PC-9 (cell line): ENCODE data around the gene ANGPTL7. TPM values are rescaled to one million over a fixed set of nuclear protein-coding genes. Genes with fewer than 3 reads are reported as not detected.

Experiments used
- BruUV-seq: library from RNA; stranded (reverse); fragments of 400-500 nt; replicated peaks from 2 replicates; lab custom pipeline; 2021; lab: Mats Ljungman, UMichigan
- CTCF ChIA-PET: fragments of 300-600 bp; sonication (Branson Sonifier 250); formaldehyde crosslinking; loops from one replicate; lab custom pipeline; 2022; ENCODE audit warnings: antibody characterized with exemption; lab: Charles Lee
- POLR2A ChIA-PET: fragments of 300-600 bp; sonication (Branson Sonifier 250); formaldehyde crosslinking; loops from one replicate; lab custom pipeline; 2022; ENCODE audit warnings: antibody characterized with exemption; ENCODE audit not compliant: unreplicated experiment; lab: Charles Lee
- DNase-seq, 2 experiments: peaks; one replicate each; pipeline versions ENCODE4 v3.0.0 to v3.0.0-alpha.2; 2015 to 2022; ENCODE audit warnings: mixed read lengths in 1 of 2
- H2AFZ ChIP-seq: fragments of 200-600 bp; sonication (generic); 2 replicates; pipeline ENCODE4 v1.8.1; 2017; ENCODE audit warnings: antibody characterized with exemption
- H3F3A ChIP-seq: fragments of 200-600 bp; sonication (generic); 2 replicates; pipeline ENCODE4 v1.8.1; 2017; ENCODE audit warnings: antibody characterized with exemption, mild to moderate bottlenecking, low read depth; ENCODE audit not compliant: insufficient read depth
- H3K27ac ChIP-seq: fragments of 200-600 bp; sonication (generic); 2 replicates; pipeline ENCODE4 v1.6.1; 2016; ENCODE audit warnings: mixed run types
- H3K27me3 ChIP-seq: fragments of 200-600 bp; sonication (generic); 2 replicates; pipeline ENCODE4 v1.6.1; 2016; ENCODE audit warnings: low read depth, mixed run types; ENCODE audit not compliant: insufficient read depth
- H3K36me3 ChIP-seq: fragments of 200-600 bp; sonication (generic); 2 replicates; pipeline ENCODE4 v1.6.1; 2016; ENCODE audit warnings: low read depth, mixed run types
- H3K4me1 ChIP-seq: fragments of 200-600 bp; sonication (generic); replicated peaks from 2 replicates; pipeline ENCODE4 v1.6.1; 2016; ENCODE audit warnings: mixed run types; ENCODE audit not compliant: insufficient read depth
- H3K4me2 ChIP-seq: fragments of 200-600 bp; sonication (generic); 2 replicates; pipeline ENCODE4 v1.6.1; 2017; ENCODE audit warnings: mixed run types
- H3K4me3 ChIP-seq: fragments of 200-600 bp; sonication (generic); 2 replicates; pipeline ENCODE4 v1.6.1; 2016; ENCODE audit warnings: mixed run types
- H3K79me2 ChIP-seq: fragments of 200-600 bp; sonication (generic); 2 replicates; pipeline ENCODE4 v1.6.1; 2017; ENCODE audit warnings: low read depth, mixed run types
- H3K9me2 ChIP-seq: fragments of 200-600 bp; sonication (generic); 2 replicates; pipeline ENCODE4 v1.8.1; 2017; ENCODE audit warnings: mild to moderate bottlenecking; ENCODE audit not compliant: insufficient read depth
- H3K9me3 ChIP-seq: fragments of 200-600 bp; sonication (generic); 2 replicates; pipeline ENCODE4 v1.8.1; 2016; ENCODE audit warnings: low read depth; ENCODE audit not compliant: insufficient read depth
- H4K20me1 ChIP-seq: fragments of 200-600 bp; sonication (generic); 2 replicates; pipeline ENCODE4 v1.8.1; 2017; ENCODE audit not compliant: insufficient read depth
- CTCF ChIP-seq: fragments of 200-600 bp; sonication (generic); conservative IDR thresholded peaks from 2 replicates; pipeline ENCODE4 v1.6.1; 2017; ENCODE audit warnings: mixed run types, antibody characterized with exemption, mild to moderate bottlenecking, moderate library complexity
- EZH2 ChIP-seq: fragments of 200-600 bp; sonication (generic); IDR thresholded peaks from 2 replicates; pipeline ENCODE4 v1.8.0; 2017; ENCODE audit warnings: antibody characterized with exemption, low read depth
- intact Hi-C: fragments of 100-400 bp; cut with micrococcal nuclease; formaldehyde crosslinking; loops from one replicate; pipeline ENCODE4 v1.10.0; 2022; ENCODE audit not compliant: unreplicated experiment
- total RNA-seq: library from RNA; stranded (reverse); gene quantifications from 2 replicates; pipeline ENCODE4 v1.2.3, GENCODE V29; 2021

ANGPTL7 gene
- total RNA-seq, 1 experiment from 2014 or later = not detected

- Histone ChIP-seq H3K27ac (no peak overlapping the region), H3K9me2 (no peaks in the 10 kb centered on the region), H3K4me2 (no peak overlapping the region), H3K36me3 (0 out of 2 replicates have a peak, but pooled peaks cover 5% of the 10 kb centered on the region), H3K4me3 (no peak overlapping the region), H3K9me3 (no peaks in the 10 kb centered on the region), H3F3A (no peaks in the 10 kb centered on the region), H3K79me2 (no peaks in the 10 kb centered on the region), H3K27me3 (no peaks in the 10 kb centered on the region), H3K4me1 (no peaks in the 10 kb centered on the region), H4K20me1 (no peaks in the 10 kb centered on the region), H2AFZ (no peak overlapping the region)
- POLR2A ChIA-PET = interaction anchor here (0.6 kb wide), 1 partner anchor 109 kb away, joined by 4 read pairs; the partner anchor contains the start of gene EXOSC10
- no peak for DNase-seq
- BruUV-seq = no TSS peak
- TF ChIP-seq EZH2 = no peak
- no peak for TF ChIP-seq CTCF
- CTCF ChIA-PET = no interaction called here
- intact Hi-C loops = no loop called here
These were observed 18.9 kb downstream of the ANGPTL7 start for GRCh38 chr1:11207898-11208611.

GRCh38 chr1:11211461-11211860, 22.3 kb downstream of the ANGPTL7 start:
- no peaks in the 10 kb centered on the region for H3K79me2 ChIP-seq
- H3K4me2 ChIP-seq = no peak overlapping the region
- no peaks in the 10 kb centered on the region for H3K4me1 ChIP-seq
- H3K36me3 ChIP-seq = no peaks in the 10 kb centered on the region
- H3F3A ChIP-seq = no peaks in the 10 kb centered on the region
- no peaks in the 10 kb centered on the region for H3K9me3 ChIP-seq
- no peak overlapping the region for H3K4me3 ChIP-seq
- no peaks in the 10 kb centered on the region for H4K20me1 ChIP-seq
- H3K27ac ChIP-seq = no peak overlapping the region
- ChIA-PET POLR2A (no interaction called here), CTCF (interaction anchor here (0.5 kb wide), 1 partner anchor 100 kb away, joined by 4 read pairs; no protein-coding TSS in a partner anchor)
- DNase-seq = no peak
- no peaks in the 10 kb centered on the region for H3K27me3 ChIP-seq
- BruUV-seq = no TSS peak
- no peaks in the 10 kb centered on the region for H3K9me2 ChIP-seq
- TF ChIP-seq CTCF (no peak), EZH2 (no peak)
- no peak overlapping the region for H2AFZ ChIP-seq
- intact Hi-C loops = no loop called here

GRCh38 chr1:11211925-11212587, 22.9 kb downstream of the ANGPTL7 start:
- ChIA-PET CTCF (no interaction called here), POLR2A (no interaction called here)
- no peak overlapping the region for H3K27ac ChIP-seq
- no peaks in the 10 kb centered on the region for H3F3A ChIP-seq
- H3K4me2 ChIP-seq = no peak overlapping the region
- intact Hi-C loops = no loop called here
- no peaks in the 10 kb centered on the region for H3K9me3 ChIP-seq
- H3K4me1 ChIP-seq = no peaks in the 10 kb centered on the region
- H2AFZ ChIP-seq = no peak overlapping the region
- H3K9me2 ChIP-seq = no peaks in the 10 kb centered on the region
- H3K27me3 ChIP-seq = no peaks in the 10 kb centered on the region
- TF ChIP-seq EZH2 (no peak), CTCF (no peak)
- H3K36me3 ChIP-seq = no peaks in the 10 kb centered on the region
- no TSS peak for BruUV-seq
- H3K79me2 ChIP-seq = no peaks in the 10 kb centered on the region
- H4K20me1 ChIP-seq = no peaks in the 10 kb centered on the region
- H3K4me3 ChIP-seq = no peak overlapping the region
- DNase-seq = no peak
